Measurements from ENCODE around the gene EGLN3.

Gene EGLN3

GRCh38 chr14:33962016-33962415 lies 11.1 kb upstream of the EGLN3 start:
- DNase-seq (ENCODE audit: low spot score), result peak; percentile 89

GRCh38 chr14:33959692-33960151 lies 8.8 kb upstream of the EGLN3 start:
- peak; percentile 87 for DNase-seq (ENCODE audit: low spot score)

GRCh38 chr14:33958605-33959226 lies 7.8 kb upstream of the EGLN3 start:
- DNase-seq (ENCODE audit: low spot score), result no peak

GRCh38 chr14:33957993-33958392 lies 7.1 kb upstream of the EGLN3 start:
- DNase-seq (ENCODE audit: low spot score), result no peak

GRCh38 chr14:33957299-33957698 lies 6.4 kb upstream of the EGLN3 start:
- no peak for DNase-seq (ENCODE audit: low spot score)

- no peak for DNase-seq (ENCODE audit: low spot score)
Observed at GRCh38 chr14:33956640-33957039, 5.8 kb upstream of the EGLN3 start.

GRCh38 chr14:33954016-33954598 lies 3.2 kb upstream of the EGLN3 start:
- no peak for DNase-seq (ENCODE audit: low spot score)

- no peak for DNase-seq (ENCODE audit: low spot score)
Observed at GRCh38 chr14:33952541-33952940, 1.7 kb upstream of the EGLN3 start.

- no peak for DNase-seq (ENCODE audit: low spot score)
Observed at GRCh38 chr14:33951183-33951840, 438 bp upstream of the EGLN3 start.

GRCh38 chr14:33949411-33949893 lies 1.4 kb downstream of the EGLN3 start:
- no peak for DNase-seq (ENCODE audit: low spot score)

GRCh38 chr14:33948869-33949408 lies 1.9 kb downstream of the EGLN3 start:
- no peak for DNase-seq (ENCODE audit: low spot score)

- DNase-seq (ENCODE audit: low spot score), result no peak
Observed at GRCh38 chr14:33948145-33948868, 2.6 kb downstream of the EGLN3 start.

GRCh38 chr14:33946679-33947476 lies 4.0 kb downstream of the EGLN3 start:
- DNase-seq (ENCODE audit: low spot score), result no peak

GRCh38 chr14:33945210-33946088 lies 5.4 kb downstream of the EGLN3 start:
- no peak for DNase-seq (ENCODE audit: low spot score)

- DNase-seq (ENCODE audit: low spot score), result peak; percentile 82
Observed at GRCh38 chr14:33943096-33943883, 7.6 kb downstream of the EGLN3 start.

- DNase-seq (ENCODE audit: low spot score), result no peak
Observed at GRCh38 chr14:33941718-33942117, 9.2 kb downstream of the EGLN3 start.

GRCh38 chr14:33940561-33941011 lies 10.3 kb downstream of the EGLN3 start:
- DNase-seq (ENCODE audit: low spot score), result no peak

- DNase-seq (ENCODE audit: low spot score), result peak; percentile 68
Observed at GRCh38 chr14:33938131-33938949, 12.5 kb downstream of the EGLN3 start.

GRCh38 chr14:33936391-33936790 lies 14.5 kb downstream of the EGLN3 start:
- DNase-seq (ENCODE audit: low spot score), result peak; percentile 42
